NCI-H524 (cell line): Measurements from ENCODE around the gene ANKRD27.
"Not testable (repeated sequence)": the region's sequence is repeated elsewhere in the genome, so short reads cannot be mapped to it uniquely, and the experiment has no call there.

Experiments
- DNase-seq, 2 experiments: peaks; one replicate each; lab custom pipeline; 2025; lab: John Stamatoyannopoulos, UW

ANKRD27 gene

GRCh38 chr19:32674931-32675719, at the start of gene ANKRD27:
Gene ANKRD27, minus strand, starts transcription at chr19:32675180. Its CDS starts 16,165 bp downstream, at chr19:32659015.
- peak; percentile 99 for DNase-seq

- DNase-seq = no peak
These were observed 45.9 kb upstream of the ANKRD27 start for GRCh38 chr19:32720936-32721250.

- DNase-seq = no peak
These were observed 45.4 kb upstream of the ANKRD27 start for GRCh38 chr19:32720216-32720935.

- no peak for DNase-seq
These were observed 44.7 kb upstream of the ANKRD27 start, which contains the start of gene TDRD12 for GRCh38 chr19:32719611-32720059. Gene TDRD12, plus strand, starts transcription at chr19:32719767. Its CDS starts 306 bp downstream, at chr19:32720073.

- no peak for DNase-seq
These were observed 43.3 kb upstream of the ANKRD27 start for GRCh38 chr19:32718286-32718685.

- DNase-seq = no peak
These were observed 42.5 kb upstream of the ANKRD27 start for GRCh38 chr19:32717496-32717895.

- not testable (repeated sequence) for DNase-seq
These were observed 41.2 kb upstream of the ANKRD27 start for GRCh38 chr19:32716203-32716602.

- no peak for DNase-seq
These were observed 36.8 kb upstream of the ANKRD27 start for GRCh38 chr19:32711747-32712146.

GRCh38 chr19:32709032-32709431, 34.1 kb upstream of the ANKRD27 start:
- DNase-seq = no peak

- no peak for DNase-seq
These were observed 33.5 kb upstream of the ANKRD27 start for GRCh38 chr19:32708457-32708856.

- not testable (repeated sequence) for DNase-seq
These were observed 29.0 kb upstream of the ANKRD27 start for GRCh38 chr19:32704006-32704405.

- DNase-seq = no peak
These were observed 27.0 kb upstream of the ANKRD27 start for GRCh38 chr19:32702010-32702409.

- DNase-seq = not testable (repeated sequence)
These were observed 25.1 kb upstream of the ANKRD27 start for GRCh38 chr19:32700129-32700528.

- not testable (repeated sequence) for DNase-seq
These were observed 21.8 kb upstream of the ANKRD27 start for GRCh38 chr19:32696771-32697170.

GRCh38 chr19:32695506-32695905, 20.5 kb upstream of the ANKRD27 start:
- not testable (repeated sequence) for DNase-seq

GRCh38 chr19:32694851-32695250, 19.9 kb upstream of the ANKRD27 start:
- DNase-seq = not testable (repeated sequence)

- DNase-seq = not testable (repeated sequence)
These were observed 19.3 kb upstream of the ANKRD27 start for GRCh38 chr19:32694316-32694715.

- DNase-seq = not testable (repeated sequence)
These were observed 18.4 kb upstream of the ANKRD27 start for GRCh38 chr19:32693151-32694108.

GRCh38 chr19:32692727-32693061, 17.7 kb upstream of the ANKRD27 start:
- no peak for DNase-seq

GRCh38 chr19:32691952-32692726, 17.2 kb upstream of the ANKRD27 start:
- DNase-seq = peak; percentile 26 to 38

- peak; percentile 64 to 86 for DNase-seq
These were observed 16.4 kb upstream of the ANKRD27 start, which contains the start of gene NUDT19 for GRCh38 chr19:32691291-32691951. Gene NUDT19, plus strand, starts transcription at chr19:32691821. Its CDS starts 140 bp downstream, at chr19:32691961.
